Neutrophil (primary cell): Measurements from ENCODE around the gene RCE1.

Experiments used
- H3K27ac ChIP-seq: fragments of 200-600 bp; sonication (generic); 2 replicates; pipeline ENCODE4 v1.5.1; 2016; ENCODE audit warnings: mild to moderate bottlenecking, moderate library complexity
- H3K27me3 ChIP-seq: fragments of 200-600 bp; sonication (generic); 2 replicates; pipeline ENCODE4 v1.6.0; 2016; ENCODE audit warnings: mild to moderate bottlenecking
- H3K36me3 ChIP-seq: fragments of 200-600 bp; sonication (generic); 2 replicates; pipeline ENCODE4 v1.5.1; 2017
- H3K4me1 ChIP-seq, 2 experiments: fragments of 200-600 bp in 1 of 2; sonication (generic) in 1 of 2; 1 replicate in 1 of 2; 2 replicates in 1 of 2; pipeline versions ENCODE4 v1.5.1 to v1.6.1; 2013 to 2016; ENCODE audit warnings: low read depth in 1 of 2, low read length in 1 of 2, mild to moderate bottlenecking in 1 of 2, moderate library complexity in 1 of 2; ENCODE audit not compliant: control insufficient read depth in 1 of 2, insufficient read depth in 1 of 2
- H3K4me3 ChIP-seq, 2 experiments: fragments of 200-600 bp in 1 of 2; sonication (generic) in 1 of 2; 1 replicate in 1 of 2; 2 replicates in 1 of 2; pipeline ENCODE4 v1.5.1; 2013 to 2016; ENCODE audit warnings: low read depth in 1 of 2, low read length in 1 of 2, mild to moderate bottlenecking in 1 of 2, moderate library complexity in 1 of 2
- H3K9me3 ChIP-seq: fragments of 200-600 bp; sonication (generic); 2 replicates; pipeline ENCODE4 v1.5.1; 2016
- CTCF ChIP-seq: fragments of 200-600 bp; sonication (generic); IDR thresholded peaks from 2 replicates; pipeline ENCODE4 v1.5.1; 2016; ENCODE audit warnings: antibody characterized with exemption

The RCE1 gene

GRCh38 chr11:66857234-66857926 is 14.1 kb downstream of the RCE1 start:
- Histone ChIP-seq H3K27ac (no peak overlapping the region), H3K9me3 (no peaks in the 10 kb centered on the region), H3K4me3 (peak overlapping the region in 1 of 2 experiments; percentile 74), H3K27me3 (no peaks in the 10 kb centered on the region), H3K36me3 (no peaks in the 10 kb centered on the region), H3K4me1 (peaks cover 10 to 17% of the 10 kb centered on the region in 2 experiments)
- TF ChIP-seq CTCF = no peak

GRCh38 chr11:66857927-66858185 is 14.6 kb downstream of the RCE1 start:
- H3K27me3 ChIP-seq = no peaks in the 10 kb centered on the region
- H3K4me3 ChIP-seq = no peak overlapping the region
- H3K27ac ChIP-seq = no peak overlapping the region
- no peaks in the 10 kb centered on the region for H3K36me3 ChIP-seq
- H3K9me3 ChIP-seq = no peaks in the 10 kb centered on the region
- TF ChIP-seq CTCF = no peak
- peaks cover 10 to 17% of the 10 kb centered on the region in 2 experiments for H3K4me1 ChIP-seq

- H3K36me3 ChIP-seq = no peaks in the 10 kb centered on the region
- H3K9me3 ChIP-seq = no peaks in the 10 kb centered on the region
- H3K27me3 ChIP-seq = no peaks in the 10 kb centered on the region
- peaks cover 10 to 17% of the 10 kb centered on the region in 2 experiments for H3K4me1 ChIP-seq
- no peak overlapping the region for H3K27ac ChIP-seq
- TF ChIP-seq CTCF = no peak
- no peak overlapping the region for H3K4me3 ChIP-seq
Observed at GRCh38 chr11:66858186-66858938, 15.1 kb downstream of the RCE1 start.

- Histone ChIP-seq H3K4me1 (peaks cover 10 to 17% of the 10 kb centered on the region in 2 experiments), H3K36me3 (no peaks in the 10 kb centered on the region), H3K4me3 (no peak overlapping the region)
Observed at GRCh38 chr11:66858939-66859685, 15.9 kb downstream of the RCE1 start.

More at GRCh38 chr11:66858939-66859685, 15.9 kb downstream of the RCE1 start:
- Histone ChIP-seq H3K27me3 (no peaks in the 10 kb centered on the region), H3K9me3 (no peaks in the 10 kb centered on the region), H3K27ac (no peak overlapping the region)
- TF ChIP-seq CTCF = no peak
